Posterior cingulate gyrus (tissue), 11 donors: ENCODE results near the gene ALK.
A peak's percentile ranks its signal among the peaks of the same experiment; 100 is the strongest.

Experiments
- DNase-seq, 10 donors: peaks; one replicate each; pipeline versions ENCODE4 v3.0.0 to v3.0.0-alpha.2; 2020 to 2021; ENCODE audit warnings: mixed read lengths in 3 of 10
- intact Hi-C: fragments of 100-400 bp; cut with DNase I; formaldehyde crosslinking; loops from one replicate; pipeline ENCODE4 v1.15.1; 2023

The ALK gene

GRCh38 chr2:29225814-29226213 lies 695.6 kb downstream of the ALK start:
- intact Hi-C loops, result no loop called here
- peak in 1 of 10 donors; percentile 2 for DNase-seq

GRCh38 chr2:29224693-29225551 lies 696.5 kb downstream of the ALK start:
- peak in 1 of 10 donors; percentile 70 for DNase-seq
- intact Hi-C loops, result no loop called here

- no peak for DNase-seq
- intact Hi-C loops, result no loop called here
Observed at GRCh38 chr2:29223851-29224692, 697.3 kb downstream of the ALK start.

- DNase-seq, result peak in 1 of 10 donors; percentile 75
- intact Hi-C loops, result no loop called here
Observed at GRCh38 chr2:29223257-29223656, 698.1 kb downstream of the ALK start.

GRCh38 chr2:29222381-29223179 lies 698.8 kb downstream of the ALK start:
- no peak for DNase-seq
- intact Hi-C loops, result no loop called here

GRCh38 chr2:29220506-29221270 lies 700.7 kb downstream of the ALK start:
- intact Hi-C loops, result no loop called here

GRCh38 chr2:29219374-29219773 lies 702.0 kb downstream of the ALK start:
- intact Hi-C loops, result no loop called here

More at GRCh38 chr2:29220506-29221270, 700.7 kb downstream of the ALK start:
- DNase-seq, result peak in 1 of 10 donors; percentile 48

GRCh38 chr2:29218550-29219125 lies 702.7 kb downstream of the ALK start:
- intact Hi-C loops, result no loop called here
- no peak for DNase-seq

More at GRCh38 chr2:29219374-29219773, 702.0 kb downstream of the ALK start:
- DNase-seq, result no peak

GRCh38 chr2:29218071-29218470 lies 703.3 kb downstream of the ALK start:
- DNase-seq, result no peak

GRCh38 chr2:29216609-29216909 lies 704.8 kb downstream of the ALK start:
- no peak for DNase-seq
- intact Hi-C loops, result no loop called here

More at GRCh38 chr2:29218071-29218470, 703.3 kb downstream of the ALK start:
- intact Hi-C loops, result no loop called here

GRCh38 chr2:29215739-29216608 lies 705.4 kb downstream of the ALK start:
- intact Hi-C loops, result no loop called here
- peak in 1 of 10 donors; percentile 63 for DNase-seq

GRCh38 chr2:29215073-29215472 lies 706.3 kb downstream of the ALK start:
- intact Hi-C loops, result no loop called here

GRCh38 chr2:29213888-29214291 lies 707.5 kb downstream of the ALK start:
- intact Hi-C loops, result no loop called here
- DNase-seq, result no peak

More at GRCh38 chr2:29215073-29215472, 706.3 kb downstream of the ALK start:
- no peak for DNase-seq

- no peak for DNase-seq
- intact Hi-C loops, result no loop called here
Observed at GRCh38 chr2:29212009-29212408, 709.4 kb downstream of the ALK start.

- intact Hi-C loops, result no loop called here
- DNase-seq, result no peak
Observed at GRCh38 chr2:29209551-29209950, 711.8 kb downstream of the ALK start.

GRCh38 chr2:29207352-29208148 lies 713.8 kb downstream of the ALK start:
- DNase-seq, result no peak

GRCh38 chr2:29206941-29207340 lies 714.4 kb downstream of the ALK start:
- intact Hi-C loops, result no loop called here
- no peak for DNase-seq

More at GRCh38 chr2:29207352-29208148, 713.8 kb downstream of the ALK start:
- intact Hi-C loops, result no loop called here
